ENCODE results near the gene KRTAP3-3.

DNA sequence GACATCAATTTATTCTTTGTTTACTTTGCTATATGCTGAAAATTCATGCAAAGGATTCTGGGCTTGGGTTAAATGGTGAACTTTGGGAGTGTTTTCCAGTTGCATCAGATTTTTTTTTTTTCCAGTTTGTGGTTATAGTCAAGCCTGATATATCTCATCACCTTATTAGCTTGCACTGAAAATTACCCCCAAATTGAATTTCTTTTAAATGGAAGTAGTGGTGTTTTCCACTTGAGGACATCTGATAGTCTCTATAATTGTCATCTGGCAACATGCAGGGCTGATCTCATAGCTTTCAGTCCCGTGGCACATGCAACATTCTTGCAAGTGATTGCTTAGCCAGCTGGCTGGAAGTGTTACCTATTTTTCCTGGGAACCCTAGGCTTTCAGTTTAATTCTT is 19.6 kb upstream of the KRTAP3-3 start:
- TF ChIP-seq EZH2phosphoT487 (IDR thresholded peaks at IDR 0.05; ENCODE audit: low read depth, severe bottlenecking, unreplicated experiment): no peak
- TF ChIP-seq, protein P1, sequence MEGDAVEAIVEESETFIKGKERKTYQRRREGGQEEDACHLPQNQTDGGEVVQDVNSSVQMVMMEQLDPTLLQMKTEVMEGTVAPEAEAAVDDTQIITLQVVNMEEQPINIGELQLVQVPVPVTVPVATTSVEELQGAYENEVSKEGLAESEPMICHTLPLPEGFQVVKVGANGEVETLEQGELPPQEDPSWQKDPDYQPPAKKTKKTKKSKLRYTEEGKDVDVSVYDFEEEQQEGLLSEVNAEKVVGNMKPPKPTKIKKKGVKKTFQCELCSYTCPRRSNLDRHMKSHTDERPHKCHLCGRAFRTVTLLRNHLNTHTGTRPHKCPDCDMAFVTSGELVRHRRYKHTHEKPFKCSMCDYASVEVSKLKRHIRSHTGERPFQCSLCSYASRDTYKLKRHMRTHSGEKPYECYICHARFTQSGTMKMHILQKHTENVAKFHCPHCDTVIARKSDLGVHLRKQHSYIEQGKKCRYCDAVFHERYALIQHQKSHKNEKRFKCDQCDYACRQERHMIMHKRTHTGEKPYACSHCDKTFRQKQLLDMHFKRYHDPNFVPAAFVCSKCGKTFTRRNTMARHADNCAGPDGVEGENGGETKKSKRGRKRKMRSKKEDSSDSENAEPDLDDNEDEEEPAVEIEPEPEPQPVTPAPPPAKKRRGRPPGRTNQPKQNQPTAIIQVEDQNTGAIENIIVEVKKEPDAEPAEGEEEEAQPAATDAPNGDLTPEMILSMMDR (IDR thresholded peaks at IDR 0.05; ENCODE audit: poor library complexity): no peak
